Measurements from ENCODE around the gene WNT3A.

Gene WNT3A

GRCh38 chr1:228034954-228035837 is 28.4 kb downstream of the WNT3A start:
- Histone ChIP-seq H2AFZ (ENCODE audit: low read length) (no peak overlapping the region), H3K9ac (ENCODE audit: low read depth, low read length, poor library complexity, severe bottlenecking) (no peak overlapping the region), H3K4me1 (ENCODE audit: insufficient read depth, low read length, poor library complexity, severe bottlenecking) (no peaks in the 10 kb centered on the region), H3K4me2 (ENCODE audit: low read depth, low read length, poor library complexity, severe bottlenecking) (no peak overlapping the region), H3K9me3 (ENCODE audit: insufficient read depth, low read depth, low read length) (peaks cover 5% of the 10 kb centered on the region; the same call in 1 of the 2 replicates), H3F3A (ENCODE audit: low read depth) (no peaks in the 10 kb centered on the region), H4K20me1 (ENCODE audit: insufficient read depth, low read length, poor library complexity, severe bottlenecking) (no peaks in the 10 kb centered on the region), H3K79me2 (ENCODE audit: insufficient read depth, low read length) (no peaks in the 10 kb centered on the region), H3K36me3 (ENCODE audit: insufficient read depth, low read length) (no peaks in the 10 kb centered on the region), H3K27me3 (ENCODE audit: insufficient read depth, low read length, poor library complexity, severe bottlenecking) (no peaks in the 10 kb centered on the region), H3K9me2 (replicated peaks; ENCODE audit: low read depth, low read length) (no peaks in the 10 kb centered on the region), H3K4me3 (ENCODE audit: low read length, poor library complexity, severe bottlenecking) (no peak overlapping the region)
- TF ChIP-seq, protein P1, sequence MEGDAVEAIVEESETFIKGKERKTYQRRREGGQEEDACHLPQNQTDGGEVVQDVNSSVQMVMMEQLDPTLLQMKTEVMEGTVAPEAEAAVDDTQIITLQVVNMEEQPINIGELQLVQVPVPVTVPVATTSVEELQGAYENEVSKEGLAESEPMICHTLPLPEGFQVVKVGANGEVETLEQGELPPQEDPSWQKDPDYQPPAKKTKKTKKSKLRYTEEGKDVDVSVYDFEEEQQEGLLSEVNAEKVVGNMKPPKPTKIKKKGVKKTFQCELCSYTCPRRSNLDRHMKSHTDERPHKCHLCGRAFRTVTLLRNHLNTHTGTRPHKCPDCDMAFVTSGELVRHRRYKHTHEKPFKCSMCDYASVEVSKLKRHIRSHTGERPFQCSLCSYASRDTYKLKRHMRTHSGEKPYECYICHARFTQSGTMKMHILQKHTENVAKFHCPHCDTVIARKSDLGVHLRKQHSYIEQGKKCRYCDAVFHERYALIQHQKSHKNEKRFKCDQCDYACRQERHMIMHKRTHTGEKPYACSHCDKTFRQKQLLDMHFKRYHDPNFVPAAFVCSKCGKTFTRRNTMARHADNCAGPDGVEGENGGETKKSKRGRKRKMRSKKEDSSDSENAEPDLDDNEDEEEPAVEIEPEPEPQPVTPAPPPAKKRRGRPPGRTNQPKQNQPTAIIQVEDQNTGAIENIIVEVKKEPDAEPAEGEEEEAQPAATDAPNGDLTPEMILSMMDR (conservative IDR thresholded peaks at IDR 0.05; ENCODE audit: low read length): no peak
- no peak for TF ChIP-seq EZH2phosphoT487 (IDR thresholded peaks at IDR 0.05; ENCODE audit: borderline replicate concordance)

DNA sequence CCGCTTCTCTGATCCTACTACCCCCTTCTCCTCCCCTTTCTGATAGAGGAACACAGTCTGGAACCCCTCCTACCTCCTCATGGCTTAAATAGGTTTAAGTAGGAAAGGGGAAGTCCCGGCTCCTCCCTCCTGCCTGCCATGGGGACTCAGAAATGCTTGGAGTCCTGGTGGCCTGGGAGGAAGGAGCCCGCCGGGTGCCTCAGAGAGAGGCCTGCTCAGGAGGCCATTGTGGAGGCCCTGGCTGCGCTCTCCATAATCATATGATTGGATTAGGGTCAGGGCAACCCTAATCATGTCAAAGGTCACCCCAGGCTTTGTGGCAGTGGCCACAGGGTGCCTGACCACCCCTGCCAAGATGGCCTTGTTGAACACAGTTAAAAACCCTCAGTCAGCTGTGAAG is 29.0 kb downstream of the WNT3A start:
- H3K36me3 ChIP-seq (ENCODE audit: insufficient read depth, low read length): no peaks in the 10 kb centered on the region
- H2AFZ ChIP-seq (ENCODE audit: low read length): no peak overlapping the region
- TF ChIP-seq EZH2phosphoT487 (IDR thresholded peaks at IDR 0.05; ENCODE audit: borderline replicate concordance): no peak
- TF ChIP-seq, protein P1 (conservative IDR thresholded peaks at IDR 0.05; ENCODE audit: low read length): no peak
- no peaks in the 10 kb centered on the region for H3K79me2 ChIP-seq (ENCODE audit: insufficient read depth, low read length)
- H3K4me2 ChIP-seq (ENCODE audit: low read depth, low read length, poor library complexity, severe bottlenecking): no peak overlapping the region
- H3K9me3 ChIP-seq (ENCODE audit: insufficient read depth, low read depth, low read length): peaks cover 5% of the 10 kb centered on the region; the same call in 1 of the 2 replicates
- H3K9ac ChIP-seq (ENCODE audit: low read depth, low read length, poor library complexity, severe bottlenecking): no peak overlapping the region
- H4K20me1 ChIP-seq (ENCODE audit: insufficient read depth, low read length, poor library complexity, severe bottlenecking): no peaks in the 10 kb centered on the region
- no peak overlapping the region for H3K4me3 ChIP-seq (ENCODE audit: low read length, poor library complexity, severe bottlenecking)
- no peaks in the 10 kb centered on the region for H3K27me3 ChIP-seq (ENCODE audit: insufficient read depth, low read length, poor library complexity, severe bottlenecking)
- H3K4me1 ChIP-seq (ENCODE audit: insufficient read depth, low read length, poor library complexity, severe bottlenecking): no peaks in the 10 kb centered on the region
- no peaks in the 10 kb centered on the region for H3K9me2 ChIP-seq (replicated peaks; ENCODE audit: low read depth, low read length)
- H3F3A ChIP-seq (ENCODE audit: low read depth): no peaks in the 10 kb centered on the region

DNA sequence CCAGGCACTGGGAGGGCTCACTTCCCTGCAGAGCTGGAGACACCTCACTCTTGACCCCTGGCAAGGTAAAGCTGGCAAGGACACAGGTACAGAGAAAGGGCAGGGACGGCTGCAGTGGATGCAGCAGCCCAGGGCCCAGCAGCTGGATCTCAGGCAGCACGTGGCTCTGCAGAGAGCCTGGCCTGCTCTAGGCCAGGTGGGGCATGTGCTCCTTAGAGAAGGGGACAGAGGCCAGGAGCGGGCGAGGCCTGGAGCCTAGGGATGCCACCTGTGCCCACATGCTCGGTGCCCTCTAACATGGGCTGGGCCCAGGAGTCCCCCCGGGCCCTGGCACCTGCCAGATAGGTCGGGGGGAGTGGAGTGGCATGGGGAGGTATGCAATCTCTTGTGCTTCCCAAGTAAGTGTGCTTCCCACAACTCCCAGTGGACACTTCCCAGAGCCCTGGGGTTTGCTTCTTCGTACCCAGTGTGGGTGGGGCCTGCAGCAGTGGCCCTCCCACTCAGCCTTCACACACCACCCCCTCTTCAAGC is 30.0 kb downstream of the WNT3A start:
- H3K4me2 ChIP-seq (ENCODE audit: low read depth, low read length, poor library complexity, severe bottlenecking): no peak overlapping the region
- TF ChIP-seq, protein P1 (conservative IDR thresholded peaks at IDR 0.05; ENCODE audit: low read length): no peak
- no peak for TF ChIP-seq EZH2phosphoT487 (IDR thresholded peaks at IDR 0.05; ENCODE audit: borderline replicate concordance)

More for the DNA sequence above, 30.0 kb downstream of the WNT3A start:
- Histone ChIP-seq H3K9me3 (ENCODE audit: insufficient read depth, low read depth, low read length) (peaks cover 5% of the 10 kb centered on the region; the same call in 1 of the 2 replicates), H3K9ac (ENCODE audit: low read depth, low read length, poor library complexity, severe bottlenecking) (no peak overlapping the region), H4K20me1 (ENCODE audit: insufficient read depth, low read length, poor library complexity, severe bottlenecking) (no peaks in the 10 kb centered on the region), H3K36me3 (ENCODE audit: insufficient read depth, low read length) (no peaks in the 10 kb centered on the region), H3K9me2 (replicated peaks; ENCODE audit: low read depth, low read length) (no peaks in the 10 kb centered on the region), H3F3A (ENCODE audit: low read depth) (no peaks in the 10 kb centered on the region), H3K79me2 (ENCODE audit: insufficient read depth, low read length) (no peaks in the 10 kb centered on the region), H3K4me1 (ENCODE audit: insufficient read depth, low read length, poor library complexity, severe bottlenecking) (no peaks in the 10 kb centered on the region), H3K27me3 (ENCODE audit: insufficient read depth, low read length, poor library complexity, severe bottlenecking) (no peaks in the 10 kb centered on the region), H2AFZ (ENCODE audit: low read length) (no peak overlapping the region), H3K4me3 (ENCODE audit: low read length, poor library complexity, severe bottlenecking) (no peak overlapping the region)

All from Loucy (cell line).